Ascending aorta (tissue), 2 donors: ENCODE data around the gene CDYL. TPM values are rescaled to one million over a fixed set of nuclear protein-coding genes. Genes with fewer than 3 reads are reported as not detected.
"Not testable (repeated sequence)": the region's sequence is repeated elsewhere in the genome, so short reads cannot be mapped to it uniquely, and the experiment has no call there.

Source experiments
- DNase-seq, 2 donors: peaks; one replicate each; pipeline ENCODE4 v3.0.0-alpha.2; 2019; ENCODE audit warnings: low spot score in 2 of 2
- H3K27ac ChIP-seq, 2 donors: fragments of 200-600 bp; sonication (generic); one replicate each; pipeline ENCODE4 v1.5.1; 2016 to 2017; ENCODE audit warnings: mild to moderate bottlenecking in 1 of 2
- H3K27me3 ChIP-seq: fragments of 200-600 bp; sonication (generic); one replicate; pipeline ENCODE4 v1.5.1; 2017
- H3K36me3 ChIP-seq, 2 donors: fragments of 200-600 bp; sonication (generic); one replicate each; pipeline ENCODE4 v1.5.1; 2016
- H3K4me1 ChIP-seq, 2 donors: fragments of 200-600 bp; sonication (generic); one replicate each; pipeline ENCODE4 v1.5.1; 2016 to 2017; ENCODE audit warnings: mild to moderate bottlenecking in 1 of 2
- H3K4me3 ChIP-seq, 2 donors: fragments of 200-600 bp; sonication (generic); one replicate each; pipeline ENCODE4 v1.5.1; 2016 to 2017; ENCODE audit warnings: mild to moderate bottlenecking in 1 of 2
- H3K9me3 ChIP-seq, 2 donors: fragments of 200-600 bp; sonication (generic); one replicate each; pipeline ENCODE4 v1.5.1; 2016
- CTCF ChIP-seq, 3 experiments: fragments of 200-600 bp in 2 of 3; fragments of 450-650 bp in 1 of 3; sonication (generic) in 2 of 3; IDR thresholded peaks; one replicate each; pipeline ENCODE4 v1.5.1; 2016 to 2019; ENCODE audit warnings: antibody characterized with exemption in 3 of 3, mild to moderate bottlenecking in 1 of 3, moderate library complexity in 1 of 3
- intact Hi-C: fragments of 100-400 bp; cut with DNase I; formaldehyde crosslinking; loops from one replicate; pipeline ENCODE4 v1.15.1; 2023
- total RNA-seq: library from RNA; depleted of rRNA; stranded (reverse); fragments of >200 nt; gene quantifications from one replicate; pipeline ENCODE4 v1.1.0, GENCODE V29; 2016

CDYL gene
- total RNA-seq, 1 donor from 2014 or later = 73.7 TPM

DNA sequence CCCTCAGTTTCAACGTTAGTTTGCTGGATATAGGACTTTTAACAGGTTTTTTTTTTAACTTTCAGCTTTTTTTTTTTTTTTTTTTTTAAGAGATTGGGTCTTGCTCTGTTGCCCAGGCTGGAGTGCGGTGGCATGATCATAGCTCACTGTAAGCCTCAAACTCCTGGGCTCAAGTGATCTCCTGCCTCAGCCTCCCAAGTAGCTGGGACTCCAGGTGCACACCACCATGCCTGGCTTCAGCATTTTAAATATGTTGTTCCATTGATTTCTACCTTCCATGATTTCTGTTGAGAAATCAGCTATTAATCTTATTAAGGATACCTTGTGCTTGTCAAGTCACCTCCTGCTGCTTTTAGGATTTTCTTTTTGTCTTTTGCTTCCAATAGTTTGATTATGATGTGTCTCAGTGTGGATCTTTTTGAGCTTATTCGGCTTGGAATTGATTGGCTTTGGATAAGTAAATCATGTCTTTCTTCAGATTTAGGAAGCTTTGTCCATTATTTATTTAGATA lies 52.0 kb downstream of the CDYL start:
- Histone ChIP-seq H3K4me1 (no peaks in the 10 kb centered on the region), H3K27ac (no peak overlapping the region), H3K27me3 (no peaks in the 10 kb centered on the region), H3K4me3 (no peak overlapping the region), H3K9me3 (peaks cover 27 to 53% of the 10 kb centered on the region in 2 donors), H3K36me3 (peaks cover 0 to 3% of the 10 kb centered on the region in 2 donors)
- intact Hi-C loops = no loop called here
- TF ChIP-seq CTCF (IDR thresholded peaks at IDR 0.05) = no peak
- DNase-seq = no peak

- no peaks in the 10 kb centered on the region for H3K27me3 ChIP-seq
- intact Hi-C loops = no loop called here
- DNase-seq = no peak
- H3K9me3 ChIP-seq = peaks cover 27 to 49% of the 10 kb centered on the region in 2 donors
- peaks cover 0 to 3% of the 10 kb centered on the region in 2 donors for H3K36me3 ChIP-seq
- H3K4me3 ChIP-seq = no peak overlapping the region
- H3K4me1 ChIP-seq = no peaks in the 10 kb centered on the region
- no peak for TF ChIP-seq CTCF (IDR thresholded peaks at IDR 0.05)
- H3K27ac ChIP-seq = no peak overlapping the region
Measured at GRCh38 chr6:4829089-4829488, 52.9 kb downstream of the CDYL start.

- H3K27me3 ChIP-seq, H3K4me3 ChIP-seq, H3K27ac ChIP-seq, intact Hi-C loops, H3K36me3 ChIP-seq, DNase-seq, H3K4me1 ChIP-seq: not testable (repeated sequence)
- H3K9me3 ChIP-seq = peaks cover 0 to 44% of the 10 kb centered on the region in 2 donors
Measured at GRCh38 chr6:4835540-4835939, 59.3 kb downstream of the CDYL start.

- no peak for TF ChIP-seq CTCF (IDR thresholded peaks at IDR 0.05)
- no peak overlapping the region for H3K4me3 ChIP-seq
- no peaks in the 10 kb centered on the region for H3K4me1 ChIP-seq
- H3K9me3 ChIP-seq = peaks cover 12 to 69% of the 10 kb centered on the region in 2 donors
- H3K36me3 ChIP-seq = no peaks in the 10 kb centered on the region
- H3K27ac ChIP-seq = no peak overlapping the region
- intact Hi-C loops = no loop called here
- no peaks in the 10 kb centered on the region for H3K27me3 ChIP-seq
- no peak for DNase-seq
Measured at GRCh38 chr6:4840169-4840568, 64.0 kb downstream of the CDYL start.

DNA sequence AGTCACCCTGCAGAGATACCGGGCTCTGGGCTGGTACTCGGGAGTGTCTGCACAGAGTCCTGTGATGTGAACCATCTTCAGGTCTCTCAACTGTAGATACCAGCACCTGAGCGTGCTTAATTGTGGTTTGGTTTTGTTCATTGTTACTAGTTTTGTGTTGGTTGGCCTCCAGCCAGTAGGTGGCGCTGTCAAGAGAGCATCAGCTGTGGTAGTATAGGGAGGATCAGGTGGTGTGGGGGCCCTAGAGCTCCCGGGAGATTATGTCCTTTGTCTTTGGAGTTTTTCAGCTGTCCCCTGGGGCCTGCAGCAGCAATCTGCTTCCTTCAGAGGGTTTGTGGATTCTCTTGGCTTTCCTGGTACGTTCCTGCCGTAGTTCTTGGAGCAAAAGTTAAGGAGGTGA lies 67.9 kb downstream of the CDYL start:
- Histone ChIP-seq H3K9me3 (peaks cover 12 to 49% of the 10 kb centered on the region in 2 donors), H3K4me3 (no peak overlapping the region), H3K27ac (no peak overlapping the region), H3K36me3 (no peaks in the 10 kb centered on the region), H3K4me1 (peaks cover 0 to 12% of the 10 kb centered on the region in 2 donors), H3K27me3 (no peaks in the 10 kb centered on the region)
- intact Hi-C loops = no loop called here
- no peak for DNase-seq
- TF ChIP-seq CTCF (IDR thresholded peaks at IDR 0.05) = no peak

DNA sequence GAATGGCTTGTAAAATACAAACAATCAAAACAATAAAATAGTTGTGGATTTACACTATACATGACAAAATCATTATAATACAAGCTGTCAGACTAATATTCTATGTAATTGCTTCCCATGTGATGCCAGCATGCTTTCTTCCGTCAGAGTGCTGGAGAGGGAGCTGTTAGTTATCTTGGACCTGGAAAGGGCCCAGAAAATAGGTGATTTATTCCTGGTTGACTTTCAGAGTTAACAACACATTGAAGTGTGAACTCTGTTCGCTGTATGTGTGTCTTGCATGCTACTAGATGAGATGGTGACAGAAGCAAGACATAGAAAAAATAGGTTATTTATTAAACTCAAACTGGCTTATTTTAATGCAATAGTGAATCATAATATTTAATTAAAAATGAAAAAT lies 70.2 kb downstream of the CDYL start:
- Histone ChIP-seq H3K4me1 (peaks cover 0 to 13% of the 10 kb centered on the region in 2 donors), H3K27ac (no peak overlapping the region), H3K36me3 (no peaks in the 10 kb centered on the region), H3K27me3 (no peaks in the 10 kb centered on the region), H3K9me3 (peaks cover 12 to 28% of the 10 kb centered on the region in 2 donors), H3K4me3 (no peak overlapping the region)
- no peak for TF ChIP-seq CTCF (IDR thresholded peaks at IDR 0.05)
- no peak for DNase-seq
- intact Hi-C loops = no loop called here
